Stimulated activated effector memory CD8-positive, alpha-beta T cell treated with anti-CD3 and anti-CD28 coated beads, Interleukin-12 subunit alpha, Interleukin-12 subunit beta, amount 100 ng/mL, for 72 hours (primary cell): ENCODE measurements around the gene CX3CL1.
"Not testable (repeated sequence)": the region's sequence is repeated elsewhere in the genome, so short reads cannot be mapped to it uniquely, and the experiment has no call there.

Source experiments
- ATAC-seq: fragments of 150-1000 bp; cut with Tn5 transposase; 2 replicates; pipeline ENCODE4 v1.10.0; 2021
- DNase-seq, 2 donors: peaks; one replicate each; pipeline ENCODE4 v3.0.0; 2021 to 2022; ENCODE audit warnings: low spot score in 2 of 2
- H3K27ac Mint-ChIP-seq: one replicate; pipeline ENCODE4 v1.8.0; 2022; ENCODE audit warnings: mild to moderate bottlenecking, mixed read lengths
- H3K36me3 Mint-ChIP-seq: one replicate; pipeline ENCODE4 v1.8.0; 2022; ENCODE audit warnings: mild to moderate bottlenecking, mixed read lengths
- H3K4me1 Mint-ChIP-seq: one replicate; pipeline ENCODE4 v1.8.0; 2022; ENCODE audit warnings: mixed read lengths
- H3K4me3 Mint-ChIP-seq: one replicate; pipeline ENCODE4 v1.8.0; 2022; ENCODE audit warnings: mild to moderate bottlenecking, mixed read lengths
- H3K9me3 Mint-ChIP-seq: one replicate; pipeline ENCODE4 v1.8.0; 2022; ENCODE audit warnings: mixed read lengths

The CX3CL1 gene

GRCh38 chr16:57372372-57373116 is at the start of gene CX3CL1:
TSS of gene CX3CL1 (plus strand) at chr16:57372490. CDS start at chr16:57372569, 79 bp downstream.
- no peak for ATAC-seq
- H3K4me1 Mint-ChIP-seq: peaks cover 16% of the 10 kb centered on the region
- H3K36me3 Mint-ChIP-seq: no peaks in the 10 kb centered on the region
- no peak within 1 kb of the TSS for H3K27ac Mint-ChIP-seq
- no peak within 1 kb of the TSS for H3K4me3 Mint-ChIP-seq
- no peaks in the 10 kb centered on the region for H3K9me3 Mint-ChIP-seq
- DNase-seq: no peak

DNA sequence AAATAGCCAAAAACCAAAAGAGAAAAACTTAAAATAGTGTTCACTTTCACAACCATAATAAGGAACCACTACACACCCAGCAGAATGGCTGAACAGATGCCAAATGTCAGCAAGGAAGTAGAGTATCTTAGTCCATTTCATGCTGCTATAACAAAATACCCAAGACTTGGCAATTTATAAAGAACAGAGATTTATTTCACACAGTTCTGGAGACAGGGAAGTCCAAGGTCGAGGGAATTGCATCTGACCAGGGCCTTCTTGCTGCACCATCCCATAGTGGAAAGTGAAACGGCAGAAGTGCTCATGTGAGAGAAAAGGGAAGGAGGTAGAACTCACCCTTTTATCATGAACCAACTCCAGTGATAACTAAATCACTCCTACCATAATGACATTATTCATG is 47.5 kb upstream of the CX3CL1 start:
- H3K4me1 Mint-ChIP-seq: peaks cover 2% of the 10 kb centered on the region
- DNase-seq (no peak), ATAC-seq (no peak)
- H3K36me3 Mint-ChIP-seq: no peaks in the 10 kb centered on the region
- H3K4me3 Mint-ChIP-seq: no peak overlapping the region
- no peak overlapping the region for H3K27ac Mint-ChIP-seq
- H3K9me3 Mint-ChIP-seq: no peaks in the 10 kb centered on the region

GRCh38 chr16:57325458-57325857 is 46.8 kb upstream of the CX3CL1 start:
- no peak overlapping the region for H3K4me3 Mint-ChIP-seq
- no peaks in the 10 kb centered on the region for H3K36me3 Mint-ChIP-seq
- peaks cover 7% of the 10 kb centered on the region for H3K4me1 Mint-ChIP-seq
- no peak for DNase-seq
- ATAC-seq: no peak
- no peaks in the 10 kb centered on the region for H3K9me3 Mint-ChIP-seq
- no peak overlapping the region for H3K27ac Mint-ChIP-seq

DNA sequence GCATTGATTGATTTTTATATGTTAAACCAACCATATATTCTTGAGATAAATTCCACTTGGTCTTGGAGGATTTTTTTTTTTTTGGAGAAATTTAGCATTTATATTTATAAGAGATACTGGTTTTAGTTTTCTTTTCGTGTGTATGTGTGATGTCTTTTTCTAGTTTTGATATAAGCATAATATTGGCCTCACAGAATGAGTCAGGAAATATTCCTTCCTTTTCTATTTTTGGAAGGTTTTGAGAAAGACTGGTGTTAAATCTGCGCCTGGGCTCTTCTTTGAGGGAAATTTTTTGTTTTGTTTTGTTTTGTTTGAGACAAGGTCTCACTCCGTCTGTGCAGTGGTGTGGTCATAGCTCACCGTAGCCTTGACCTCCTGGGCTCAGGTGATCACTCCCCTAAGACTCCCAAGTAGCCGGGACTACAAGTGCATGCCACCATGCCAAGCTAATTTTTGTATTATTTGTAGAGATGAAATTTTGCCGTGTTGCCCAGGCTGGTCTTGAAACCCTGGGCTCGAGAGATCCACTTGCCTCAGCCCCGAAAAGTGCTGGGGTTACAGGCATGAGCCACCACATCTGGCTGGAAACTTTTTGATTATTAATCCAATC is 42.5 kb upstream of the CX3CL1 start:
- Mint-ChIP-seq H3K9me3 (no peaks in the 10 kb centered on the region), H3K4me3 (no peak overlapping the region), H3K4me1 (peaks cover 7% of the 10 kb centered on the region), H3K27ac (no peak overlapping the region), H3K36me3 (no peaks in the 10 kb centered on the region)
- no peak for DNase-seq
- ATAC-seq: no peak

GRCh38 chr16:57331355-57331754 is 40.9 kb upstream of the CX3CL1 start:
- DNase-seq: no peak
- H3K36me3 Mint-ChIP-seq: no peaks in the 10 kb centered on the region
- no peak overlapping the region for H3K4me3 Mint-ChIP-seq
- ATAC-seq: no peak
- H3K27ac Mint-ChIP-seq: no peak overlapping the region
- H3K9me3 Mint-ChIP-seq: no peaks in the 10 kb centered on the region
- peaks cover 7% of the 10 kb centered on the region for H3K4me1 Mint-ChIP-seq

GRCh38 chr16:57333402-57333801 is 38.9 kb upstream of the CX3CL1 start:
- H3K9me3 Mint-ChIP-seq: no peaks in the 10 kb centered on the region
- ATAC-seq (no peak), DNase-seq (no peak)
- no peak overlapping the region for H3K4me3 Mint-ChIP-seq
- no peaks in the 10 kb centered on the region for H3K36me3 Mint-ChIP-seq
- peaks cover 7% of the 10 kb centered on the region for H3K4me1 Mint-ChIP-seq
- H3K27ac Mint-ChIP-seq: no peak overlapping the region

- no peak overlapping the region for H3K4me3 Mint-ChIP-seq
- DNase-seq: no peak
Observed at GRCh38 chr16:57335366-57335765, 36.9 kb upstream of the CX3CL1 start.

GRCh38 chr16:57341062-57341440 is 31.2 kb upstream of the CX3CL1 start:
- Mint-ChIP-seq H3K9me3 (no peaks in the 10 kb centered on the region), H3K36me3 (no peaks in the 10 kb centered on the region), H3K27ac (peak overlapping the region; percentile 68), H3K4me3 (peak overlapping the region; percentile 11), H3K4me1 (peaks cover 34% of the 10 kb centered on the region)
- DNase-seq: no peak
- ATAC-seq: no peak

More at GRCh38 chr16:57335366-57335765, 36.9 kb upstream of the CX3CL1 start:
- ATAC-seq: no peak
- H3K9me3 Mint-ChIP-seq: no peaks in the 10 kb centered on the region
- no peaks in the 10 kb centered on the region for H3K36me3 Mint-ChIP-seq
- peaks cover 18% of the 10 kb centered on the region for H3K4me1 Mint-ChIP-seq
- H3K27ac Mint-ChIP-seq: no peak overlapping the region

- Mint-ChIP-seq H3K27ac (peak overlapping the region; percentile 68), H3K4me3 (peak overlapping the region; percentile 11), H3K9me3 (no peaks in the 10 kb centered on the region), H3K4me1 (peaks cover 34% of the 10 kb centered on the region), H3K36me3 (no peaks in the 10 kb centered on the region)
- ATAC-seq (no peak), DNase-seq (no peak)
Observed at GRCh38 chr16:57341441-57342303, 30.6 kb upstream of the CX3CL1 start.

DNA sequence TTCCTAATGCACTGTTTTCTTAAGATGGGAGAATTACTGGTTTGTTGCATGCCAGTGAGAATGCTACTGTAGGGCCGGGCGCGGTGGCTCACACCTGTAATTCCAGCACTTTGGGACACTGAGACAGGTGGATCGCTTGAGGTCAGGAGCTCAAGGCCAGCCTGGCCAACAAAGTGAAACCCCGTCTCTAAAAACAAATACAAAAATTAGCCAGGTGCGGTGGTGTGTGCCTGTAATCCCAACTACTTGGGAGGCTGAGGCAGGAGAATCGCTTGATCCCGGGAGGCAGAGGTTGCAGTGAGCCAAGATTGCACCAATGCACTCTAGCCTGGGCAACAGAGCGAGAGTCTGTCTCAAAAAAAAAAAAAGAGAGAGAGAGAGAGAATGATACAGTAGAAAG is 29.7 kb upstream of the CX3CL1 start:
- ATAC-seq, DNase-seq, H3K36me3 Mint-ChIP-seq, H3K27ac Mint-ChIP-seq, H3K9me3 Mint-ChIP-seq, H3K4me3 Mint-ChIP-seq: not testable (repeated sequence)
- peaks cover 34% of the 10 kb centered on the region for H3K4me1 Mint-ChIP-seq

- no peak for DNase-seq
- H3K36me3 Mint-ChIP-seq: no peaks in the 10 kb centered on the region
- H3K4me1 Mint-ChIP-seq: peaks cover 34% of the 10 kb centered on the region
- no peak for ATAC-seq
- H3K9me3 Mint-ChIP-seq: no peaks in the 10 kb centered on the region
- no peak overlapping the region for H3K4me3 Mint-ChIP-seq
- H3K27ac Mint-ChIP-seq: no peak overlapping the region
Observed at GRCh38 chr16:57343221-57343620, 29.1 kb upstream of the CX3CL1 start.

GRCh38 chr16:57344094-57344493 is 28.2 kb upstream of the CX3CL1 start:
- not testable (repeated sequence) for H3K27ac Mint-ChIP-seq, ATAC-seq, H3K36me3 Mint-ChIP-seq, DNase-seq, H3K4me3 Mint-ChIP-seq, H3K9me3 Mint-ChIP-seq
- peaks cover 28% of the 10 kb centered on the region for H3K4me1 Mint-ChIP-seq

- Mint-ChIP-seq H3K36me3 (no peaks in the 10 kb centered on the region), H3K4me3 (no peak overlapping the region), H3K27ac (no peak overlapping the region), H3K4me1 (peaks cover 24% of the 10 kb centered on the region), H3K9me3 (no peaks in the 10 kb centered on the region)
- ATAC-seq: no peak
- no peak for DNase-seq
Observed at GRCh38 chr16:57345021-57345420, 27.3 kb upstream of the CX3CL1 start.

- Mint-ChIP-seq H3K27ac (no peak overlapping the region), H3K4me1 (peaks cover 20% of the 10 kb centered on the region), H3K4me3 (no peak overlapping the region), H3K36me3 (no peaks in the 10 kb centered on the region), H3K9me3 (no peaks in the 10 kb centered on the region)
- DNase-seq: no peak
- ATAC-seq: no peak
Observed at GRCh38 chr16:57345666-57346204, 26.6 kb upstream of the CX3CL1 start.

GRCh38 chr16:57347858-57348257 is 24.4 kb upstream of the CX3CL1 start:
- no peaks in the 10 kb centered on the region for H3K9me3 Mint-ChIP-seq
- H3K4me3 Mint-ChIP-seq: no peak overlapping the region
- no peak overlapping the region for H3K27ac Mint-ChIP-seq
- ATAC-seq (no peak), DNase-seq (no peak)
- H3K4me1 Mint-ChIP-seq: peaks cover 15% of the 10 kb centered on the region
- H3K36me3 Mint-ChIP-seq: no peaks in the 10 kb centered on the region
